GM12878 (cell line): Measurements from ENCODE around the gene ARHGAP45. TPM values are rescaled to one million over a fixed set of nuclear protein-coding genes. Genes with fewer than 3 reads are reported as not detected.

ENCODE experiments used
- ATAC-seq: fragments of 200-7000 bp; cut with Tn5 transposase; 3 replicates; pipeline ENCODE4 v1.9.1; 2020; ENCODE audit warnings: mild to moderate bottlenecking, moderate library complexity
- BruUV-seq: library from RNA; stranded (reverse); fragments of 400-500 nt; replicated peaks from 2 replicates; lab custom pipeline; 2021; lab: Mats Ljungman, UMichigan
- CTCF ChIA-PET: fragments of 300-600 bp; sonication (Branson Sonifier 250); formaldehyde crosslinking; extraction: SDS; loops from one replicate; lab custom pipeline; 2021; ENCODE audit warnings: inconsistent platforms; lab: Yijun Ruan, JAX
- POLR2A ChIA-PET: fragments of 350-600 bp; formaldehyde crosslinking; extraction: SDS; loops from one replicate; lab custom pipeline; 2021; ENCODE audit warnings: inconsistent platforms; lab: Charles Lee
- RAD21 ChIA-PET: fragments of 300-600 bp; sonication (Branson Sonifier 250); formaldehyde crosslinking; loops from one replicate; lab custom pipeline; 2023; ENCODE audit warnings: antibody characterized with exemption; ENCODE audit not compliant: unreplicated experiment; lab: Charles Lee
- SMC1A ChIA-PET: fragments of 300-600 bp; sonication (Branson Sonifier 250); formaldehyde crosslinking; loops from one replicate; lab custom pipeline; 2023; ENCODE audit not compliant: unreplicated experiment, uncharacterized antibody; lab: Charles Lee
- DNase-seq: peaks from one replicate; pipeline ENCODE4 v3.0.0-alpha.2; 2011; ENCODE audit warnings: low read depth, low spot score
- FAIRE-seq: peaks from 3 replicates; lab custom pipeline; 2011; peaks lifted over from hg19 to GRCh38; lab: Jason Lieb, UNC
- H2AFZ ChIP-seq: 2 replicates; pipeline ENCODE4 v1.6.0; 2011; ENCODE audit warnings: low read depth, low read length, control low read depth; ENCODE audit not compliant: control insufficient read depth
- H3K27ac ChIP-seq: 2 replicates; pipeline ENCODE4 v1.5.1; 2011; ENCODE audit warnings: control low read depth; ENCODE audit not compliant: control insufficient read depth, insufficient read depth
- H3K27me3 ChIP-seq, 2 experiments: replicated peaks in 1 of 2; 2 replicates each; pipeline versions ENCODE4 v1.6.0 to v1.6.1; 2011; ENCODE audit warnings: low read length in 1 of 2; ENCODE audit not compliant: control insufficient read depth in 2 of 2, insufficient read depth in 2 of 2
- H3K36me3 ChIP-seq, 2 experiments: 2 replicates each; pipeline ENCODE4 v1.5.1; 2011; ENCODE audit warnings: low read length in 1 of 2; ENCODE audit not compliant: control insufficient read depth in 2 of 2, insufficient read depth in 2 of 2
- H3K4me1 ChIP-seq: 2 replicates; pipeline ENCODE4 v1.6.1; 2011; ENCODE audit warnings: mild to moderate bottlenecking, low read length, moderate library complexity, mixed read lengths; ENCODE audit not compliant: control insufficient read depth, insufficient read depth
- H3K4me2 ChIP-seq: 2 replicates; pipeline ENCODE4 v1.6.0; 2011; ENCODE audit warnings: control low read depth; ENCODE audit not compliant: control insufficient read depth, insufficient read depth
- H3K4me3 ChIP-seq: fragments of 200-600 bp; sonication (generic); 2 replicates; pipeline ENCODE4 v1.5.1; 2016
- H3K79me2 ChIP-seq: 2 replicates; pipeline ENCODE4 v1.6.0; 2011; ENCODE audit warnings: low read length; ENCODE audit not compliant: control insufficient read depth, insufficient read depth
- H3K9ac ChIP-seq: 2 replicates; pipeline ENCODE4 v1.8.0; 2011; ENCODE audit warnings: low read length, control low read depth, mixed read lengths; ENCODE audit not compliant: control insufficient read depth, insufficient read depth
- H3K9me3 ChIP-seq: replicated peaks from 3 replicates; pipeline ENCODE4 v1.5.1; 2011; ENCODE audit warnings: mild to moderate bottlenecking, low read length; ENCODE audit not compliant: control insufficient read depth, insufficient read depth
- H4K20me1 ChIP-seq: 2 replicates; pipeline ENCODE4 v1.6.0; 2011; ENCODE audit not compliant: control insufficient read depth, insufficient read depth
- EGR1 ChIP-seq, 2 experiments: IDR thresholded peaks; 1 replicate in 1 of 2; 2 replicates in 1 of 2; pipeline ENCODE4 v1.6.1; 2011 to 2012; ENCODE audit warnings: low read depth in 2 of 2, low read length in 2 of 2, borderline replicate concordance in 1 of 2, mild to moderate bottlenecking in 1 of 2, moderate library complexity in 1 of 2
- PAX8 ChIP-seq: fragments of 450-650 bp; IDR thresholded peaks from 2 replicates; pipeline ENCODE4 v1.6.1; 2017; ENCODE audit warnings: mild to moderate bottlenecking, moderate library complexity
- POLR2A ChIP-seq: IDR thresholded peaks from 2 replicates; pipeline ENCODE4 v1.6.1; 2011; ENCODE audit warnings: low read depth, mild to moderate bottlenecking, low read length
- SP1 ChIP-seq: IDR thresholded peaks from one replicate; pipeline ENCODE4 v1.6.1; 2011; ENCODE audit warnings: low read depth, low read length
- ZNF217 ChIP-seq: fragments of 450-650 bp; IDR thresholded peaks from 2 replicates; pipeline ENCODE4 v1.6.1; 2017; ENCODE audit warnings: antibody characterized with exemption, mild to moderate bottlenecking
- WGBS: methylation state at CpG from one replicate; pipeline ENCODE4 v1.1.6; 2016; ENCODE audit warnings: low lambda C conversion rate; ENCODE audit not compliant: insufficient replicate concordance, insufficient coverage; ENCODE audit errors: missing lambda C conversion rate; 5-methylcytosine and 5-hydroxymethylcytosine counted together
- in situ Hi-C: fragments of 300-500 bp; cut with MboI; formaldehyde crosslinking; loops from 9 replicates; pipeline ENCODE4 v1.14.3; 2018; ENCODE audit warnings: mixed read lengths
- intact Hi-C: fragments of 100-400 bp; cut with micrococcal nuclease; formaldehyde crosslinking; loops from one replicate; pipeline ENCODE4 v1.14.2; 2022; ENCODE audit not compliant: unreplicated experiment
- polyA plus RNA-seq, 11 experiments: library from polyadenylated mRNA; depleted of rRNA in 4 of 11; unstranded in 6 of 11; stranded (reverse) in 5 of 11; fragments of >200 nt; fragmentation: Nextera tagmentation in 4 of 11; fragmentation: Illumina TruSeq in 1 of 11; extraction: Ambion mirVana in 4 of 11; extraction: Trizol in 1 of 11; gene quantifications; 1 replicate in 1 of 11; 2 replicates in 10 of 11; pipeline versions ENCODE4 v1.2.1 to v1.2.3, GENCODE V29; 2011 to 2016; ENCODE audit warnings: inconsistent platforms in 2 of 11, missing spikeins in 2 of 11, low read depth in 1 of 11
- total RNA-seq, 4 experiments: library from RNA; depleted of rRNA in 3 of 4; stranded (reverse); fragments of >200 nt in 3 of 4; fragmentation: Illumina TruSeq in 1 of 4; extraction: Trizol in 1 of 4; gene quantifications; 2 replicates each; pipeline versions ENCODE4 v1.2.1 to v1.2.3, GENCODE V29; 2013 to 2021
- TF ChIP-seq, protein P1 (sequence below): IDR thresholded peaks from 2 replicates; pipeline ENCODE4 v1.6.1; 2011; ENCODE audit warnings: low read depth, mild to moderate bottlenecking, low read length, moderate library complexity, borderline replicate concordance; ENCODE audit errors: extremely low read depth
- TF ChIP-seq, protein P2 (sequence below): fragments of 450-650 bp; IDR thresholded peaks from 2 replicates; pipeline ENCODE4 v1.6.1; 2016; ENCODE audit warnings: mild to moderate bottlenecking

Gene ARHGAP45
- total and polyA plus RNA-seq, 10 of the 15 experiments (the other 5 are each of a cell fraction or from before 2014, with no cell fraction given), result 1.4 to 151 (median 59.9) TPM

- SMC1A ChIA-PET, result no interaction called here
- TF ChIP-seq POLR2A (0 out of 2 replicates have a peak, but pooled peaks have one; percentile 10), PAX8 (no peak), EGR1 (IDR thresholded peaks at IDR 0.05; ENCODE audit: borderline replicate concordance in 1 of 2, low read depth in 2 of 2, low read length in 2 of 2) (no peak), ZNF217 (no peak), SP1 (peak; percentile 59)
- TF ChIP-seq, protein P1, sequence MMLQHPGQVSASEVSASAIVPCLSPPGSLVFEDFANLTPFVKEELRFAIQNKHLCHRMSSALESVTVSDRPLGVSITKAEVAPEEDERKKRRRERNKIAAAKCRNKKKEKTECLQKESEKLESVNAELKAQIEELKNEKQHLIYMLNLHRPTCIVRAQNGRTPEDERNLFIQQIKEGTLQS, result no peak
- TF ChIP-seq, protein P2, sequence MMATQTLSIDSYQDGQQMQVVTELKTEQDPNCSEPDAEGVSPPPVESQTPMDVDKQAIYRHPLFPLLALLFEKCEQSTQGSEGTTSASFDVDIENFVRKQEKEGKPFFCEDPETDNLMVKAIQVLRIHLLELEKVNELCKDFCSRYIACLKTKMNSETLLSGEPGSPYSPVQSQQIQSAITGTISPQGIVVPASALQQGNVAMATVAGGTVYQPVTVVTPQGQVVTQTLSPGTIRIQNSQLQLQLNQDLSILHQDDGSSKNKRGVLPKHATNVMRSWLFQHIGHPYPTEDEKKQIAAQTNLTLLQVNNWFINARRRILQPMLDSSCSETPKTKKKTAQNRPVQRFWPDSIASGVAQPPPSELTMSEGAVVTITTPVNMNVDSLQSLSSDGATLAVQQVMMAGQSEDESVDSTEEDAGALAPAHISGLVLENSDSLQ, result 0 out of 2 replicates have a peak, but pooled peaks have one; percentile 14
- TF ChIP-seq, all 136 proteins: peak for 3
- Histone ChIP-seq H3K27ac (no peak overlapping the region), H3K79me2 (peaks cover 10% of the 10 kb centered on the region), H3K4me2 (no peak overlapping the region), H3K4me1 (peaks cover 14% of the 10 kb centered on the region), H4K20me1 (no peaks in the 10 kb centered on the region), H3K36me3 (no peaks in the 10 kb centered on the region), H3K27me3 (no peaks in the 10 kb centered on the region), H3K9me3 (no peaks in the 10 kb centered on the region), H3K9ac (no peak overlapping the region), H2AFZ (no peak overlapping the region), H3K4me3 (no peak overlapping the region)
- ATAC-seq (no peak), FAIRE-seq (peak; percentile 71), DNase-seq (no peak)
- intact Hi-C loops (loop anchor here (2.0 kb wide), 1 partner anchor 22 kb away; the partner anchor contains the start of gene ABCA7), in situ Hi-C loops (no loop called here)
- ChIA-PET CTCF (no interaction called here), RAD21 (no interaction called here), POLR2A (interaction anchor here (0.7 to 2.8 kb wide), 2 partner anchors 34 to 144 kb away, joined by 4 to 12 read pairs; no protein-coding TSS in a partner anchor)
- BruUV-seq, result no TSS peak
- 88% methylated on average over 36 of the region's 37 CpGs for WGBS
Measured at GRCh38 chr19:1063030-1063908, 3.7 kb upstream of the ARHGAP45 start.
